ENCODE measurements around the gene EZH1. TPM values are rescaled to one million over a fixed set of nuclear protein-coding genes. Genes with fewer than 3 reads are reported as not detected.
A peak's percentile ranks its signal among the peaks of the same experiment; 100 is the strongest.
"Not testable (repeated sequence)": the region's sequence is repeated elsewhere in the genome, so short reads cannot be mapped to it uniquely, and the experiment has no call there.

EZH1 gene
- total RNA-seq, 1 experiment from 2014 or later = 45.5 TPM

DNA sequence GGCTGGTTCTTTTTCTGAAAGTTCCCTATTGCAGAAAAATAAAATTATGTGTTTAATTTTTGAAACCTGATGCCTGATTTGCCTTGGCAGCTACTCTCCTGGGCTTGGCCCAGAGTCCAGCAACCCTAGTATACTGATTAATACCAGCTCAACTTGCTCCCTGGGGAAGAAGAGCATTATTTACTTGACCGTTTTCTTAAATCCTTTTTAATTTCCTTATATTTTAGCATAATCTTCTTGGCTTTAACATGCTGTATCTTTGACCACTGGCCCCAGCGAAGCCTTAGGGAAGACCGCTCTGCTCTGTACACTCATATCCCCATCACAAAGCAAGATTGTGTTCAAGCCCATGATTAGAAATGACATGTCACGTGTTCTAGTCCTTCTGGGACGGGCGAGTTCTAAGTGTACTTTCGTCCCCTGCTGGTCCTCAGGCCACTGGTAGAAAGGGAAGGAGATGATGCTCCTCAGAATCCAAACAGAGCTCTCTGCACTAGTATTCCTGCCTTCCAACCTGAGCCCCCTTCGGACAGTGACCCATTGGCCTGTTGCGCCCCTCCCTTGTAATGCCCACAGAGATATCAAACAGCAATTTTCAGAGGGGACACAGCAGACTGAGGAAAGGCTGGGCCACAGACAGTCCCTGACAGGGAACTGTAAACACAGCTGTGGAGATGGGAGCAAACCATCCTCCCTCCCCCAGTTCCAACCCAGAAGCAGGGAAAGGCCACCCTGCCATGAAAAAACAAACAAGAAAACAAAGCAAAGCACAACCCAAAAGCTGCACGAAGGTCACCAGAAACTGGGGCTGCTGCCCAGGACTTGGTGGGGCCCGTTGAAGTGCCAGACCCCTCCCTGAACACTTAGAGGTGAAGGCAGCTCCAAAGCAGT, 4.3 kb upstream of the EZH1 start:
- H3K4me3 Mint-ChIP-seq (ENCODE audit: low read depth, unreplicated experiment) = no peak overlapping the region
- TF ChIP-seq, protein P1, sequence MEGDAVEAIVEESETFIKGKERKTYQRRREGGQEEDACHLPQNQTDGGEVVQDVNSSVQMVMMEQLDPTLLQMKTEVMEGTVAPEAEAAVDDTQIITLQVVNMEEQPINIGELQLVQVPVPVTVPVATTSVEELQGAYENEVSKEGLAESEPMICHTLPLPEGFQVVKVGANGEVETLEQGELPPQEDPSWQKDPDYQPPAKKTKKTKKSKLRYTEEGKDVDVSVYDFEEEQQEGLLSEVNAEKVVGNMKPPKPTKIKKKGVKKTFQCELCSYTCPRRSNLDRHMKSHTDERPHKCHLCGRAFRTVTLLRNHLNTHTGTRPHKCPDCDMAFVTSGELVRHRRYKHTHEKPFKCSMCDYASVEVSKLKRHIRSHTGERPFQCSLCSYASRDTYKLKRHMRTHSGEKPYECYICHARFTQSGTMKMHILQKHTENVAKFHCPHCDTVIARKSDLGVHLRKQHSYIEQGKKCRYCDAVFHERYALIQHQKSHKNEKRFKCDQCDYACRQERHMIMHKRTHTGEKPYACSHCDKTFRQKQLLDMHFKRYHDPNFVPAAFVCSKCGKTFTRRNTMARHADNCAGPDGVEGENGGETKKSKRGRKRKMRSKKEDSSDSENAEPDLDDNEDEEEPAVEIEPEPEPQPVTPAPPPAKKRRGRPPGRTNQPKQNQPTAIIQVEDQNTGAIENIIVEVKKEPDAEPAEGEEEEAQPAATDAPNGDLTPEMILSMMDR (IDR thresholded peaks at IDR 0.05; ENCODE audit: unreplicated experiment) = no peak

DNA sequence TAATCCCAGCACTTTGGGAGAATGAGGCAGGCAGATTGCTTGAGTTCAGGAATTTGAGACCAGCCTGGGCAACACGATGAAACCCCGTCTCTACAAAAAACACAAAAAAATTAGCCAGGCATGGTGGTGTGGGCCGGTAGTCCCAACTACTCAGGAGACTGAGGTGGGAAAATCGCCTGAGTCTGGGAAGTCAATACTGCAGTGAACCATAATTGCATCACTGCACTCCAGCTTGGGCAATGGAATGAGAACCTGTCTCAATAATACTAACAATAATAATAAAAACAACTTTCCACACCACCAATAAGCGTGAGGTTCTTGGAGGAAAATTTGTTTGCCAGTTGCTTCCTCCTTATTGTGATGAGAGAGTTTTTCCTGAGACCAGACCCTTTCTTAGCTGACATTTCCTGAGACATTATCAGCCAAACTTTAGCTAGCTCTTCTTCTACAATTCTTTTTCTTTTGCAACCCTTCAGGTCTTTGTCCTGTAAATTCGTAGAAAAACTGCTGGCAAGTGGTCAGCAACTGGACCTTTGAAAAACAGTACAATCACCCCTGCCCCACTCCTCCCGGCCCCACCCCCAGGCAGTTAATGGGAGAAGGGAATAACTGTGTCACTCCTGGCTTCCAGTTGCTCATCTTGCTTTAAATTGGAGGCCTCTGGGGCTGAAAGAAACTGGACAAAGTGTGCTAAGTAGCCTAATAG, 3.5 kb upstream of the EZH1 start:
- intact Hi-C loops (cut with micrococcal nuclease; ENCODE audit: unreplicated experiment) = no loop called here
- Mint-ChIP-seq H3K27me3 (ENCODE audit: unreplicated experiment) (peaks cover 47% of the 10 kb centered on the region), H3K27ac (ENCODE audit: unreplicated experiment) (no peak overlapping the region), H3K4me1 (ENCODE audit: low read depth, unreplicated experiment) (peaks cover 9% of the 10 kb centered on the region), H3K4me3 (ENCODE audit: low read depth, unreplicated experiment) (no peak overlapping the region), H3K36me3 (ENCODE audit: insufficient read depth, unreplicated experiment) (peaks cover 21% of the 10 kb centered on the region), H3K9me3 (ENCODE audit: low read depth, unreplicated experiment) (no peaks in the 10 kb centered on the region)
- CTCF ChIA-PET = interaction anchor here (0.5 to 1.4 kb wide), 3 partner anchors 10 to 15 kb away, joined by 3 to 4 read pairs (median 3); no protein-coding TSS in a partner anchor
- DNase-seq = no peak
- no TSS peak for BruUV-seq (replicated peaks)
- TF ChIP-seq, protein P1 (IDR thresholded peaks at IDR 0.05; ENCODE audit: unreplicated experiment) = no peak

More for the DNA sequence above, 4.3 kb upstream of the EZH1 start:
- peaks cover 15% of the 10 kb centered on the region for H3K36me3 Mint-ChIP-seq (ENCODE audit: insufficient read depth, unreplicated experiment)
- peaks cover 2% of the 10 kb centered on the region for H3K4me1 Mint-ChIP-seq (ENCODE audit: low read depth, unreplicated experiment)
- peaks cover 55% of the 10 kb centered on the region for H3K27me3 Mint-ChIP-seq (ENCODE audit: unreplicated experiment)
- no peaks in the 10 kb centered on the region for H3K9me3 Mint-ChIP-seq (ENCODE audit: low read depth, unreplicated experiment)
- BruUV-seq (replicated peaks) = no TSS peak
- CTCF ChIA-PET = interaction anchor here (1.1 to 1.4 kb wide), 2 partner anchors 11 to 13 kb away, joined by 3 read pairs; no protein-coding TSS in a partner anchor
- intact Hi-C loops (cut with micrococcal nuclease; ENCODE audit: unreplicated experiment) = no loop called here
- DNase-seq = no peak
- no peak overlapping the region for H3K27ac Mint-ChIP-seq (ENCODE audit: unreplicated experiment)

DNA sequence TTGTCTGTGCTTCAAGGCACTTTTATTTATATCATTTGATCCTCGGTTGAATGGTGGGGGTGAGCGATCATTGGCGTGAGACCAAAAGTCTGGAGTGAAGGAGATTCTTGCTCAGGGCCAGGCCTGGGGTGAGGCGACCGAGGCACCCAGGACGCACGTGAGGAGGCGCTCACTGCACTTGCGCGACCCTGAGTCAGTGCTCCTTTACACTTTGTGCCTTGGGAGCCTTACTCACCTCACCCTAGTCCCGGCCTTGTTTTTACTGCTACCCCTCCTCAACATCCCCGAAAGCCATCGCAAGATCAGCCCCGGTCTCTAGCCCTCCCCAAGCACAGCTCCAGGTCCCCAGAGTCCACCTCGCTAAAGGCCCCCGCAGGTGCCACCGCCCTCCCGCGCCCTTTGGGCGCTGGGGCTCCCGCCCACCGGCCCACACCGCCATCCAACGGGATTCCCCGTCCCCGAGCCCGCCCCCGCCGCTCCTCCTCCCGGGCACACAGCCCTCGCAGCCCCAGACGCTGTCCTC, 496 bp downstream of the EZH1 start:
- no TSS peak for BruUV-seq (replicated peaks)
- TF ChIP-seq, protein P1 (IDR thresholded peaks at IDR 0.05; ENCODE audit: unreplicated experiment) = no peak
- CTCF ChIA-PET = interaction anchor here (1.3 to 2.1 kb wide), 2 partner anchors 19 to 120 kb away, joined by 6 to 9 read pairs; no protein-coding TSS in a partner anchor
- Mint-ChIP-seq H3K9me3 (ENCODE audit: low read depth, unreplicated experiment) (no peaks in the 10 kb centered on the region), H3K27me3 (ENCODE audit: unreplicated experiment) (peaks cover 25% of the 10 kb centered on the region), H3K4me1 (ENCODE audit: low read depth, unreplicated experiment) (peaks cover 9% of the 10 kb centered on the region), H3K27ac (ENCODE audit: unreplicated experiment) (peak overlapping the region; percentile 86), H3K4me3 (ENCODE audit: low read depth, unreplicated experiment) (peak overlapping the region; percentile 87), H3K36me3 (ENCODE audit: insufficient read depth, unreplicated experiment) (peaks cover 21% of the 10 kb centered on the region)
- intact Hi-C loops (cut with micrococcal nuclease; ENCODE audit: unreplicated experiment) = no loop called here
- DNase-seq = peak; percentile 83

DNA sequence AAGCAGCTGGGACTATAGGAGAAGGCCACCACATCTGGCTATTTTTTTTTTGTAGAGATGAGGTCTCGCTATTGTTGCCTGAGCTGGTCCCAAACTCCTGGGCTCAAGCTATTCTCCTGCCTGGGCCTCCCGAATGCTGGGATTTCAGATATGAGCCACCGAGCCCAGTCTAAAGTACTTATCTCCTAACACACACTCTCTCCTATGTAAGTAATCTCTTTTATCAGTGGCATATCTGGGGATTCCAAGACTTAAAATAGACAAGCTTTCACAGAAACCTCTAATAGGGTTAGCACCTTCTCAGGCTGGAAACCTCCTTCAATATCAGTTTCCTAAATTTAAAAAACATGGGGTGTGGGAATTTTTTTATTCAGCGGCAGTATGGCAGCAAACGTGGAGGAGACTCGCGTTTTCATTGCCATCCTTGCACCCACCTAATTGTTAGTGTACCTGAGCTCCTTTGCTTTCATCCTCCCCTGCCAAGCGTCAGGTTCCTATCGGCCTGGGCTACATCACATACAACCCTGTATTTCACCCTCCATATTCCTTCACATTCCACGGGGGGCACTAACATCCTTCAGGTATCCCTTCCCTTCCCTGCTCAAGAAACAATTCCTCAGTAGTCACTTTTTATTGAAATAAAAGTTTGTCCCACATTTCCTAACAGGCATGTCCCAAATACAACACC, 1.1 kb downstream of the EZH1 start:
- CTCF ChIA-PET = interaction anchor here (0.7 to 2.1 kb wide), 4 partner anchors 20 to 120 kb away, joined by 3 to 9 read pairs (median 6); no protein-coding TSS in a partner anchor
- peaks cover 19% of the 10 kb centered on the region for H3K27me3 Mint-ChIP-seq (ENCODE audit: unreplicated experiment)
- H3K27ac Mint-ChIP-seq (ENCODE audit: unreplicated experiment) = peak overlapping the region; percentile 86
- peaks cover 21% of the 10 kb centered on the region for H3K36me3 Mint-ChIP-seq (ENCODE audit: insufficient read depth, unreplicated experiment)
- intact Hi-C loops (cut with micrococcal nuclease; ENCODE audit: unreplicated experiment) = no loop called here
- peak overlapping the region; percentile 87 for H3K4me3 Mint-ChIP-seq (ENCODE audit: low read depth, unreplicated experiment)
- TSS peak; percentile 44 for BruUV-seq (replicated peaks)
- TF ChIP-seq, protein P1 (IDR thresholded peaks at IDR 0.05; ENCODE audit: unreplicated experiment) = no peak
- peaks cover 9% of the 10 kb centered on the region for H3K4me1 Mint-ChIP-seq (ENCODE audit: low read depth, unreplicated experiment)
- peak; percentile 32 for DNase-seq
- no peaks in the 10 kb centered on the region for H3K9me3 Mint-ChIP-seq (ENCODE audit: low read depth, unreplicated experiment)

DNA sequence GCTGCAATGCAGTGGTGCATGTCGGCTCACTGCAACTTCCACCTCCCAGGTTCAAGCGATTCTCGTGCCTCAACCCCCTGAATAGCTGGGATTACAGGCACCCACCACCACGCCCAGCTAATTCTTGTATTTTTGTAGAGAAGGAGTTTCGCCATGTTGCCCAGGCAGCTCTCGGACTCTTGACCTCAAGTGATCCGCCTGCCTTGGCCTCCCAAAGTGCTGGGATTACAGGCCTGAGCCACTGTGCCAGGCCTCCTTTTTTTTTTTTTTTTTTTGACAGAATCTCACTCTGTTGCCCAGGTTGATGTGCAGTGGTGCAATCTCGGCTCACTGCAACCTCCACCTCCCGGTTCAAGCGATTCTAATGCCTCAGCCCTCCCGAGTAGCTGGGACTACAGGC, 1.9 kb downstream of the EZH1 start:
- DNase-seq; H3K27ac Mint-ChIP-seq (ENCODE audit: unreplicated experiment); H3K4me1 Mint-ChIP-seq (ENCODE audit: low read depth, unreplicated experiment); intact Hi-C loops (cut with micrococcal nuclease; ENCODE audit: unreplicated experiment); H3K9me3 Mint-ChIP-seq (ENCODE audit: low read depth, unreplicated experiment); H3K4me3 Mint-ChIP-seq (ENCODE audit: low read depth, unreplicated experiment); BruUV-seq (replicated peaks): not testable (repeated sequence)
- Mint-ChIP-seq H3K27me3 (ENCODE audit: unreplicated experiment) (peaks cover 11% of the 10 kb centered on the region), H3K36me3 (ENCODE audit: insufficient read depth, unreplicated experiment) (peaks cover 21% of the 10 kb centered on the region)
- CTCF ChIA-PET = interaction anchor here (0.7 to 2.1 kb wide), 4 partner anchors 21 to 119 kb away, joined by 3 to 9 read pairs (median 6); no protein-coding TSS in a partner anchor
